ENCODE data around the gene SDK2.

SDK2 gene

GRCh38 chr17:73561111-73561510, 83.1 kb downstream of the SDK2 start:
- no peak for DNase-seq (ENCODE audit: low read depth, low spot score)

- no peak for DNase-seq (ENCODE audit: low read depth, low spot score)
Observed at GRCh38 chr17:73560661-73561060, 83.6 kb downstream of the SDK2 start.

GRCh38 chr17:73559532-73559931, 84.7 kb downstream of the SDK2 start:
- DNase-seq (ENCODE audit: low read depth, low spot score) = no peak

GRCh38 chr17:73555199-73555960, 88.9 kb downstream of the SDK2 start:
- no peak for DNase-seq (ENCODE audit: low read depth, low spot score)

- no peak for DNase-seq (ENCODE audit: low read depth, low spot score)
Observed at GRCh38 chr17:73554498-73554897, 89.7 kb downstream of the SDK2 start.

- DNase-seq (ENCODE audit: low read depth, low spot score) = no peak
Observed at GRCh38 chr17:73553311-73553710, 90.9 kb downstream of the SDK2 start.

- no peak for DNase-seq (ENCODE audit: low read depth, low spot score)
Observed at GRCh38 chr17:73552300-73553048, 91.8 kb downstream of the SDK2 start.

GRCh38 chr17:73551759-73552158, 92.5 kb downstream of the SDK2 start:
- no peak for DNase-seq (ENCODE audit: low read depth, low spot score)

GRCh38 chr17:73551144-73551543, 93.1 kb downstream of the SDK2 start:
- no peak for DNase-seq (ENCODE audit: low read depth, low spot score)

- DNase-seq (ENCODE audit: low read depth, low spot score) = no peak
Observed at GRCh38 chr17:73550556-73550955, 93.7 kb downstream of the SDK2 start.

GRCh38 chr17:73549841-73550430, 94.3 kb downstream of the SDK2 start:
- no peak for DNase-seq (ENCODE audit: low read depth, low spot score)

GRCh38 chr17:73548620-73549311, 95.5 kb downstream of the SDK2 start:
- DNase-seq (ENCODE audit: low read depth, low spot score) = no peak

- no peak for DNase-seq (ENCODE audit: low read depth, low spot score)
Observed at GRCh38 chr17:73547790-73548189, 96.5 kb downstream of the SDK2 start.

- DNase-seq (ENCODE audit: low read depth, low spot score) = peak; percentile 76
Observed at GRCh38 chr17:73546770-73547536, 97.3 kb downstream of the SDK2 start.

- no peak for DNase-seq (ENCODE audit: low read depth, low spot score)
Observed at GRCh38 chr17:73546114-73546513, 98.1 kb downstream of the SDK2 start.

- no peak for DNase-seq (ENCODE audit: low read depth, low spot score)
Observed at GRCh38 chr17:73545109-73546032, 98.9 kb downstream of the SDK2 start.

- no peak for DNase-seq (ENCODE audit: low read depth, low spot score)
Observed at GRCh38 chr17:73544333-73544732, 99.9 kb downstream of the SDK2 start.

- no peak for DNase-seq (ENCODE audit: low read depth, low spot score)
Observed at GRCh38 chr17:73542323-73542722, 101.9 kb downstream of the SDK2 start.

GRCh38 chr17:73541561-73541981, 102.7 kb downstream of the SDK2 start:
- no peak for DNase-seq (ENCODE audit: low read depth, low spot score)

GRCh38 chr17:73541111-73541510, 103.1 kb downstream of the SDK2 start:
- DNase-seq (ENCODE audit: low read depth, low spot score) = no peak
